H9 (cell line): ENCODE results near the gene HOXD8. TPM values are rescaled to one million over a fixed set of nuclear protein-coding genes. Genes with fewer than 3 reads are reported as not detected.

Experiments
- DNase-seq: peaks from one replicate; pipeline ENCODE4 v3.0.0-alpha.2; 2017
- H2AFZ ChIP-seq: one replicate; pipeline ENCODE4 v1.6.1; 2013; ENCODE audit warnings: mild to moderate bottlenecking, low read length, control low read depth, moderate library complexity
- H2AK5ac ChIP-seq: 2 replicates; pipeline ENCODE4 v1.6.1; 2013; ENCODE audit warnings: low read length, control low read depth, mixed read lengths; ENCODE audit not compliant: insufficient read length
- H2BK120ac ChIP-seq: one replicate; pipeline ENCODE4 v1.6.1; 2013; ENCODE audit warnings: low read depth, mild to moderate bottlenecking, low read length, control low read depth, inconsistent platforms; ENCODE audit not compliant: poor library complexity, severe bottlenecking
- H2BK12ac ChIP-seq: 2 replicates; pipeline ENCODE4 v1.6.1; 2013; ENCODE audit warnings: low read length, control low read depth, mixed read lengths, low read depth; ENCODE audit not compliant: insufficient read length
- H2BK15ac ChIP-seq: 2 replicates; pipeline ENCODE4 v1.6.1; 2013; ENCODE audit warnings: low read depth, low read length, control low read depth
- H2BK20ac ChIP-seq: one replicate; pipeline ENCODE4 v1.6.1; 2013; ENCODE audit warnings: low read depth, mild to moderate bottlenecking, low read length, control low read depth, inconsistent platforms; ENCODE audit not compliant: poor library complexity, severe bottlenecking
- H2BK5ac ChIP-seq: 2 replicates; pipeline ENCODE4 v1.6.1; 2013; ENCODE audit warnings: low read length, control low read depth, mixed read lengths; ENCODE audit not compliant: insufficient read length
- H3K14ac ChIP-seq: 2 replicates; pipeline ENCODE4 v1.6.1; 2013; ENCODE audit warnings: low read length, control low read depth; ENCODE audit not compliant: insufficient read depth
- H3K18ac ChIP-seq: 2 replicates; pipeline ENCODE4 v1.6.1; 2013; ENCODE audit warnings: low read depth, mild to moderate bottlenecking, mixed read lengths, low read length, control low read depth; ENCODE audit not compliant: insufficient read length
- H3K23ac ChIP-seq: 2 replicates; pipeline ENCODE4 v1.6.1; 2013; ENCODE audit warnings: low read length, control low read depth, mixed read lengths, low read depth; ENCODE audit not compliant: insufficient read length
- H3K23me2 ChIP-seq: 2 replicates; pipeline ENCODE4 v1.6.1; 2013; ENCODE audit warnings: low read depth, mild to moderate bottlenecking, mixed read lengths, low read length, control low read depth; ENCODE audit not compliant: insufficient read length, poor library complexity, severe bottlenecking
- H3K27ac ChIP-seq: 2 replicates; pipeline ENCODE4 v1.5.1; 2013; ENCODE audit warnings: low read length, control low read depth, mixed read lengths, low read depth; ENCODE audit not compliant: insufficient read length
- H3K27me3 ChIP-seq: 2 replicates; pipeline ENCODE4 v1.6.1; 2013; ENCODE audit warnings: low read length, control low read depth, inconsistent platforms; ENCODE audit not compliant: insufficient read depth
- H3K4ac ChIP-seq: 2 replicates; pipeline ENCODE4 v1.6.1; 2013; ENCODE audit warnings: low read depth, mild to moderate bottlenecking, control low read depth, inconsistent platforms, low read length, moderate library complexity
- H3K4me1 ChIP-seq: 2 replicates; pipeline ENCODE4 v1.6.1; 2013; ENCODE audit warnings: low read length, control low read depth, inconsistent platforms; ENCODE audit not compliant: insufficient read depth
- H3K4me2 ChIP-seq: 2 replicates; pipeline ENCODE4 v1.6.1; 2013; ENCODE audit warnings: low read length, control low read depth, mixed read lengths; ENCODE audit not compliant: insufficient read length, insufficient read depth
- H3K56ac ChIP-seq: 2 replicates; pipeline ENCODE4 v1.6.1; 2013; ENCODE audit warnings: low read depth, mild to moderate bottlenecking, mixed read lengths, low read length, control low read depth; ENCODE audit not compliant: insufficient read length
- H3K79me1 ChIP-seq: 2 replicates; pipeline ENCODE4 v1.6.1; 2013; ENCODE audit warnings: low read depth, mild to moderate bottlenecking, moderate library complexity, low read length, control low read depth, inconsistent platforms; ENCODE audit not compliant: insufficient read depth, poor library complexity, severe bottlenecking
- H3K79me2 ChIP-seq: 2 replicates; pipeline ENCODE4 v1.6.1; 2013; ENCODE audit warnings: low read length, control low read depth, inconsistent platforms; ENCODE audit not compliant: insufficient read depth
- H3K9ac ChIP-seq: 2 replicates; pipeline ENCODE4 v1.6.1; 2013; ENCODE audit warnings: low read length, control low read depth, mixed read lengths; ENCODE audit not compliant: insufficient read length; ENCODE audit errors: extremely low read depth
- H3K9me3 ChIP-seq: one replicate; pipeline ENCODE4 v1.6.1; 2013; ENCODE audit warnings: low read depth, low read length, inconsistent platforms; ENCODE audit not compliant: control insufficient read depth
- H3T11ph ChIP-seq: one replicate; pipeline ENCODE4 v1.6.1; 2013; ENCODE audit warnings: mild to moderate bottlenecking, low read length, control low read depth, inconsistent platforms
- H4K20me1 ChIP-seq: one replicate; pipeline ENCODE4 v1.6.1; 2013; ENCODE audit not compliant: control insufficient read depth, insufficient read length, insufficient read depth
- H4K5ac ChIP-seq: 2 replicates; pipeline ENCODE4 v1.6.1; 2013; ENCODE audit warnings: low read depth, mild to moderate bottlenecking, mixed read lengths, low read length, control low read depth; ENCODE audit not compliant: insufficient read length
- H4K8ac ChIP-seq: replicated peaks from 2 replicates; pipeline ENCODE4 v1.6.1; 2013; ENCODE audit warnings: low read length, control low read depth, mixed read lengths, low read depth; ENCODE audit not compliant: insufficient read length
- H4K91ac ChIP-seq: 2 replicates; pipeline ENCODE4 v1.6.1; 2013; ENCODE audit warnings: low read depth, mild to moderate bottlenecking, moderate library complexity, mixed read lengths, low read length, control low read depth; ENCODE audit not compliant: insufficient read length
- H3K27ac Mint-ChIP-seq, 3 experiments: 2 replicates in 2 of 3; 3 replicates in 1 of 3; pipeline ENCODE4 v1.8.0; 2020 to 2021; ENCODE audit warnings: mixed read lengths in 3 of 3, mild to moderate bottlenecking in 1 of 3, moderate library complexity in 1 of 3
- H3K27me3 Mint-ChIP-seq: 2 replicates; pipeline ENCODE4 v1.8.0; 2021; ENCODE audit warnings: low read depth, mild to moderate bottlenecking, moderate library complexity, mixed read lengths
- H3K36me3 Mint-ChIP-seq, 3 experiments: 2 replicates in 2 of 3; 3 replicates in 1 of 3; pipeline ENCODE4 v1.8.0; 2020 to 2021; ENCODE audit warnings: low read depth in 3 of 3, mixed read lengths in 3 of 3; ENCODE audit not compliant: insufficient read depth in 1 of 3
- H3K4me1 Mint-ChIP-seq, 2 experiments: 2 replicates each; pipeline ENCODE4 v1.8.0; 2020; ENCODE audit warnings: mixed read lengths in 2 of 2
- H3K4me3 Mint-ChIP-seq, 2 experiments: 2 replicates in 1 of 2; 3 replicates in 1 of 2; pipeline ENCODE4 v1.8.0; 2020 to 2021; ENCODE audit warnings: mild to moderate bottlenecking in 2 of 2, mixed read lengths in 2 of 2, moderate library complexity in 1 of 2
- H3K9me3 Mint-ChIP-seq, 2 experiments: 2 replicates in 1 of 2; 3 replicates in 1 of 2; pipeline ENCODE4 v1.8.0; 2020; ENCODE audit warnings: mild to moderate bottlenecking in 2 of 2, mixed read lengths in 2 of 2, moderate library complexity in 1 of 2
- CTCF ChIP-seq: fragments of 200-600 bp; sonication (generic); conservative IDR thresholded peaks from 3 replicates; pipeline ENCODE4 v1.8.0; 2021; ENCODE audit warnings: antibody characterized with exemption, mild to moderate bottlenecking
- WGBS: extraction: QIAGEN DNeasy Blood & Tissue Kit; methylation state at CpG from one replicate; pipeline ENCODE4 v1.1.7; 2013; ENCODE audit warnings: missing lambda C conversion rate, low lambda C conversion rate, mixed read lengths; ENCODE audit not compliant: insufficient read length; ENCODE audit errors: extremely low coverage; 5-methylcytosine and 5-hydroxymethylcytosine counted together
- total RNA-seq: library from RNA; stranded (reverse); gene quantifications from 2 replicates; pipeline ENCODE4 v1.2.1, GENCODE V29; 2021

HOXD8 gene
- total RNA-seq, 1 experiment from 2014 or later, result not detected

- no peak within 1 kb of the TSS for H2BK15ac ChIP-seq
- H2AFZ ChIP-seq, result no peak within 1 kb of the TSS
- Mint-ChIP-seq H3K27me3 (peaks cover 96% of the 10 kb centered on the region), H3K4me1 (peaks cover 14 to 39% of the 10 kb centered on the region in 2 experiments), H3K4me3 (peak within 1 kb of the TSS; percentile 26 to 73; a peak in 4 of 5 replicates), H3K9me3 (peaks cover 5 to 17% of the 10 kb centered on the region in 2 experiments), H3K36me3 (no peaks in the 10 kb centered on the region; a peak in 2 of 7 replicates), H3K27ac (no peak within 1 kb of the TSS)
- no peak within 1 kb of the TSS for H3K4ac ChIP-seq
- no peaks in the 10 kb centered on the region for H3K79me2 ChIP-seq
- H3K4me2 ChIP-seq, result peak within 1 kb of the TSS; percentile 18
- no peak within 1 kb of the TSS for H3K9ac ChIP-seq
- H3K56ac ChIP-seq, result no peak within 1 kb of the TSS
- no peak within 1 kb of the TSS for H3K18ac ChIP-seq
- H3K27ac ChIP-seq, result no peak within 1 kb of the TSS
- no peak within 1 kb of the TSS for H2BK12ac ChIP-seq
- H4K8ac ChIP-seq, result no peak within 1 kb of the TSS
- no peak within 1 kb of the TSS for H2AK5ac ChIP-seq
- H2BK120ac ChIP-seq, result no peak within 1 kb of the TSS
- H3K9me3 ChIP-seq, result no peaks in the 10 kb centered on the region
- no peak for TF ChIP-seq CTCF
- H3K14ac ChIP-seq, result no peak within 1 kb of the TSS
- H3K79me1 ChIP-seq, result no peaks in the 10 kb centered on the region
- no CpG with 5 or more reads among the region's 85 CpGs for WGBS
- no peak within 1 kb of the TSS for H4K5ac ChIP-seq
- peak; percentile 83 for DNase-seq
- no peak within 1 kb of the TSS for H4K91ac ChIP-seq
- H3K4me1 ChIP-seq, result no peaks in the 10 kb centered on the region
- no peak within 1 kb of the TSS for H2BK20ac ChIP-seq
- H3T11ph ChIP-seq, result no peak within 1 kb of the TSS
- no peaks in the 10 kb centered on the region for H3K23me2 ChIP-seq
- H2BK5ac ChIP-seq, result no peak within 1 kb of the TSS
- no peak within 1 kb of the TSS for H3K23ac ChIP-seq
- peaks cover 93% of the 10 kb centered on the region for H3K27me3 ChIP-seq
- H4K20me1 ChIP-seq, result no peaks in the 10 kb centered on the region
Observed at GRCh38 chr2:176106581-176107539, 22.6 kb upstream of the HOXD8 start, which contains the start of gene HOXD11. Gene HOXD11, plus strand, starts transcription at chr2:176107280. Its CDS starts 76 bp downstream, at chr2:176107356.
